ENCODE results near the gene ACACA. TPM values are rescaled to one million over a fixed set of nuclear protein-coding genes. Genes with fewer than 3 reads are reported as not detected.
A peak's percentile ranks its signal among the peaks of the same experiment; 100 is the strongest.

The ACACA gene
- total RNA-seq, 2 experiments from 2014 or later = 52.6 to 59.8 TPM

DNA sequence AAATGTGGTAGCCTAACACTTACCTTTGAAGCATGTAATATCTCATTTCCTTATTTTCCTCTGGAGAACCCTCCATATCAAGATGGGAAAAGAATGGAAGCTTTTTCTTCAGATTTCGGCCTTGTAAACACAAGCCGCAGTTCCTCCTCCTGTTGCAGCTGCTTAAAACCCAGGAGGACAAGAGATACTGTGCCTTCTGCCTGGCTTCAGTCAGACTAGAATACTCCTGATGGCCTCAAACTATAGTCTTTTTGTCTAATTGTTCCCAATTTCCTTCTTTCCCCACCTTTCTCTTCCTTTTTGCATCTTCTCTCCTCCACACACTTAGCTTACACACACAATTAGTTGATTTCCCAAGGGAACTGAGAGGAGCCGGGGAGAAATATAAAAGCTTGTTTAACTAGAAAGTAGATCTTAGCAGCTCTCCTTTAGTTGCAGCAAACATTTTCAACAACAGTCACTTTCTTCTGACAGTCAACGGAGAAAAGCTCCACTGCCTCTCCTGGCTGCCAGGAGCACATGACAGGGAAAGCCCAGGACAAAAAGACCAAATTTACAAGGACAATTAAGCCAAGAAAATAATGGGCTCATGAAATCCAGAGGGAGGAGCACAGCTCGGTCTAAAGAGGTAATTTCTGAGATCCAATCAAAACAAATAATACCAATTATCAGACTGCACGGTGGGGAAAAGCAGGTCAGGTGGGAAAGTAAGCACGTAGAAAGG is 107.2 kb downstream of the ACACA start:
- peaks cover 2% of the 10 kb centered on the region for H3K4me1 Mint-ChIP-seq (ENCODE audit: low read depth)
- CTCF ChIA-PET = interaction anchor here (0.6 kb wide), 1 partner anchor 21 kb away, joined by 3 read pairs; no protein-coding TSS in a partner anchor
- no peaks in the 10 kb centered on the region for H3K27me3 Mint-ChIP-seq (ENCODE audit: low read depth)
- peaks cover 3% of the 10 kb centered on the region for H3K36me3 Mint-ChIP-seq (ENCODE audit: low read depth)
- no peaks in the 10 kb centered on the region for H3K9me3 Mint-ChIP-seq
- H3K4me3 Mint-ChIP-seq = no peak overlapping the region
- intact Hi-C loops (cut with micrococcal nuclease) = no loop called here
- no peak overlapping the region for H3K27ac Mint-ChIP-seq
- DNase-seq = no peak

DNA sequence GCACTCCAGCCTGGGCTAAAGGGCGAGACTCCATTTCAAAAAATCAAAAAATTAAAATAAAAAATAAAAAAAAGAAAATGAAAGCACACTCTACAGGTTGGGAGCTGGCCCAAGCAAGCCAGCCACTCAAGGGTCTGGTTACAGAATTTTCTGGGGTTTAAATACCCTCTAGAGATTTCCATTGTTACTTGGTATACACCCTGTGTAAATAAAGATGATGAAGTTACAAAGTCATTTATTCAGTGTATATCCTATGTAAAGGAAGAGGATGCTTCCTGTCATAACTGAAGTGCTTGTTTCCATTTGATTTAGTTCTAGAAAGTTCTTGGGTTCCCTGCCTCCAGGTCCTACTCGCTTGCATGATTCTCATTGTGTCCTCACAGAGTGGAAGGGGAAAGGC is 110.7 kb downstream of the ACACA start:
- CTCF ChIA-PET = no interaction called here
- peaks cover 2% of the 10 kb centered on the region for H3K4me1 Mint-ChIP-seq (ENCODE audit: low read depth)
- H3K27ac Mint-ChIP-seq = no peak overlapping the region
- intact Hi-C loops (cut with micrococcal nuclease) = no loop called here
- no peaks in the 10 kb centered on the region for H3K36me3 Mint-ChIP-seq (ENCODE audit: low read depth)
- no peak for DNase-seq
- H3K9me3 Mint-ChIP-seq = no peaks in the 10 kb centered on the region
- H3K27me3 Mint-ChIP-seq (ENCODE audit: low read depth) = no peaks in the 10 kb centered on the region
- H3K4me3 Mint-ChIP-seq = no peak overlapping the region

DNA sequence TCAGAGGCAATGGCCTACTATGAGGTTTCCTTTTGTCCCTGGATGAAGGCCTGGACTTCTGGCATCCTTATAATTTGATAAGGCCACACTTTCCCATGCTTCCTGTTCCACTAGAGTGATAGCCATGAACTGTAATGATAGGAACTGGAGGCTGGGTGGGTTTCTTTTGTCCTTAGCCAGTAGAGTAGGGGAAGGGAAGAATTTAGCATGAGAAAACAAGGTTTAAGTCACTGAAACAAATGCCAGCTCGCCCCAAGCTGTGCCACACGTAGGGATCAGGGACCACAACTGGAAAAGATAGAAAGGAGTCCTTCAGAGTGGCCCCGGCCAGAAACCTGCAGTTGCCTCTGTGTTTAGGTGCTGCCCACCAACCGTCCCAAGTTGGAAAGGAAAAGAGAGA is 111.7 kb downstream of the ACACA start:
- CTCF ChIA-PET = no interaction called here
- no peaks in the 10 kb centered on the region for H3K36me3 Mint-ChIP-seq (ENCODE audit: low read depth)
- no peak for DNase-seq
- H3K27ac Mint-ChIP-seq = no peak overlapping the region
- H3K9me3 Mint-ChIP-seq = no peaks in the 10 kb centered on the region
- peaks cover 2% of the 10 kb centered on the region for H3K4me1 Mint-ChIP-seq (ENCODE audit: low read depth)
- H3K27me3 Mint-ChIP-seq (ENCODE audit: low read depth) = no peaks in the 10 kb centered on the region
- intact Hi-C loops (cut with micrococcal nuclease) = no loop called here
- no peak overlapping the region for H3K4me3 Mint-ChIP-seq

DNA sequence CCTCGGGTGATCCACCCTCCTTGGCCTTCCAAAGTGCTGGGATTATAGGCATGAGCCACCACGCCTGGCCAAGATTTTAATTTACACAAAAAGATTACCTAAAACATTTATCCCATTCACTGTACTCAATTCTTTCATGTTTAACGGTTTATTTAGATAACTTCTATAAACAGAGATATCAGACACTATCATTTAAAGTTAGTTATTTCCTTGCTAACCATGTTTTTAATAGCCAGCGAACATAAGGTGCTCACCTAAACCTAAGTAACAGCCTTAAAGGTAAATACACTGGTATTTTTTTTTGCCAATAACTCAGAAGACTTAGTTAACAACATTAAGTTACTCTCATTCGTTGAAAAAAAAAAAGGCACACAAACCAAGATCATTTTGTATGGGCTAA is 112.9 kb downstream of the ACACA start:
- CTCF ChIA-PET = no interaction called here
- H3K9me3 Mint-ChIP-seq = no peaks in the 10 kb centered on the region
- H3K36me3 Mint-ChIP-seq (ENCODE audit: low read depth) = no peaks in the 10 kb centered on the region
- H3K27ac Mint-ChIP-seq = no peak overlapping the region
- peaks cover 2% of the 10 kb centered on the region for H3K4me1 Mint-ChIP-seq (ENCODE audit: low read depth)
- intact Hi-C loops (cut with micrococcal nuclease) = no loop called here
- no peak overlapping the region for H3K4me3 Mint-ChIP-seq
- no peak for DNase-seq
- no peaks in the 10 kb centered on the region for H3K27me3 Mint-ChIP-seq (ENCODE audit: low read depth)

GRCh38 chr17:37292429-37293139 is 114.1 kb downstream of the ACACA start:
- DNase-seq = no peak
- Mint-ChIP-seq H3K4me3 (no peak overlapping the region), H3K27me3 (ENCODE audit: low read depth) (no peaks in the 10 kb centered on the region), H3K4me1 (ENCODE audit: low read depth) (no peaks in the 10 kb centered on the region), H3K27ac (no peak overlapping the region), H3K36me3 (ENCODE audit: low read depth) (no peaks in the 10 kb centered on the region), H3K9me3 (no peaks in the 10 kb centered on the region)
- CTCF ChIA-PET = interaction anchor here (1.6 kb wide), 1 partner anchor 81 kb away, joined by 3 read pairs; no protein-coding TSS in a partner anchor
- intact Hi-C loops (cut with micrococcal nuclease) = no loop called here

GRCh38 chr17:37291351-37291750 is 115.3 kb downstream of the ACACA start:
- H3K4me3 Mint-ChIP-seq = no peak overlapping the region
- CTCF ChIA-PET = interaction anchor here (1.6 kb wide), 1 partner anchor 82 kb away, joined by 3 read pairs; no protein-coding TSS in a partner anchor

DNA sequence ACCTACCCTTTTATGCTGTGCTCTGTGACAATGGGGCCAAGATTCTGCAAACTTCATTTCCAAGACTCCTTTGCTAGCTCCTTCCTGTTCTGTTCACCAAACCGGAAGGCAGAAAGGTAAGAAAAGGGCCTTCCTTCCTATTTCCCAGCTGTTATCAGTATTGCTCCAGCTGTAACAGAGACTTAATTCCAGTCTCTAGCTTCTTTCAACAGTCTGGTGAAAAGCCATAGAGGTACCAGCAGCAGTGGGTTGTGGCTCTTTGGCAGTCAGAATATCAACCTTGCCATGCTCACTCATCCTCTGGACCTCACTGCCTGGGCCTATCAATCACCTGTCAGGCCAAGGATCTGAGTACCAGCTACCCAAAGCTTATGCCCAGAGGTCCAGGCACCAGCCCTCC is 120.2 kb downstream of the ACACA start:
- H3K36me3 Mint-ChIP-seq (ENCODE audit: low read depth) = peaks cover 16% of the 10 kb centered on the region
- DNase-seq = no peak
- H3K4me3 Mint-ChIP-seq = no peak overlapping the region
- H3K4me1 Mint-ChIP-seq (ENCODE audit: low read depth) = no peaks in the 10 kb centered on the region
- intact Hi-C loops (cut with micrococcal nuclease) = no loop called here
- CTCF ChIA-PET = no interaction called here
- no peaks in the 10 kb centered on the region for H3K27me3 Mint-ChIP-seq (ENCODE audit: low read depth)
- H3K27ac Mint-ChIP-seq = no peak overlapping the region
- no peaks in the 10 kb centered on the region for H3K9me3 Mint-ChIP-seq

More at GRCh38 chr17:37291351-37291750, 115.3 kb downstream of the ACACA start:
- Mint-ChIP-seq H3K27ac (no peak overlapping the region), H3K9me3 (no peaks in the 10 kb centered on the region), H3K4me1 (ENCODE audit: low read depth) (no peaks in the 10 kb centered on the region), H3K27me3 (ENCODE audit: low read depth) (no peaks in the 10 kb centered on the region), H3K36me3 (ENCODE audit: low read depth) (no peaks in the 10 kb centered on the region)
- DNase-seq = no peak
- intact Hi-C loops (cut with micrococcal nuclease) = no loop called here

- CTCF ChIA-PET = no interaction called here
- intact Hi-C loops (cut with micrococcal nuclease) = no loop called here
- no peaks in the 10 kb centered on the region for H3K9me3 Mint-ChIP-seq
- H3K36me3 Mint-ChIP-seq (ENCODE audit: low read depth) = peaks cover 21% of the 10 kb centered on the region
- H3K4me1 Mint-ChIP-seq (ENCODE audit: low read depth) = no peaks in the 10 kb centered on the region
- no peaks in the 10 kb centered on the region for H3K27me3 Mint-ChIP-seq (ENCODE audit: low read depth)
- no peak for DNase-seq
- H3K27ac Mint-ChIP-seq = no peak overlapping the region
- no peak overlapping the region for H3K4me3 Mint-ChIP-seq
Measured at GRCh38 chr17:37284191-37284590, 122.4 kb downstream of the ACACA start.

DNA sequence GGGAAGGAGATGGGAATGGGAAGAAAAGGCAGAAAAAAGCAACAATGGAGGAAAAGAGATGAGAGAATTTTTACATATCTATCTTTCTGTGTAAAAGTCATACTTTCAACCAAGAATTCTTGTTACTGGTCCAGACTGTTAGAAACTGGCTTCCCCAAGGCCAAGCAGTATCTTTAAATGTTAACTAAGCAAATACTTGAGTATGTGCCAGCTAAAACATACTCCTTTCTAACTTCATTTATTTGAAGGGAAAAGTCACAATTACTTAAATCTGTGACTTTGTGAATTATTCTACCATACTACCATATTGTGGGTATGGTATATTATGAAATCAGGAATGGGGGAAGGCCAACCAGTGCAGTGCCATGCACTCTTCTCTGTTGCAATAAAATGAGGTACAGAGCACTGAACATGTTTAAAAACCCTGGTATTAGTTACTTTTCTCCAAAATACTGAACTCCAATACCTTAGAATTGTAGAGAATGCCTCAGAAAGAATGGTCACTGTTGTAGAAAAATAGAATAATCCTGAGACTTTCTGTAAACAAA is 123.1 kb downstream of the ACACA start:
- peaks cover 21% of the 10 kb centered on the region for H3K36me3 Mint-ChIP-seq (ENCODE audit: low read depth)
- H3K27me3 Mint-ChIP-seq (ENCODE audit: low read depth) = no peaks in the 10 kb centered on the region
- no peaks in the 10 kb centered on the region for H3K9me3 Mint-ChIP-seq
- H3K4me3 Mint-ChIP-seq = no peak overlapping the region
- intact Hi-C loops (cut with micrococcal nuclease) = no loop called here
- CTCF ChIA-PET = no interaction called here
- no peaks in the 10 kb centered on the region for H3K4me1 Mint-ChIP-seq (ENCODE audit: low read depth)
- no peak for DNase-seq
- no peak overlapping the region for H3K27ac Mint-ChIP-seq

GRCh38 chr17:37280841-37281240 is 125.8 kb downstream of the ACACA start:
- no peaks in the 10 kb centered on the region for H3K9me3 Mint-ChIP-seq
- H3K4me1 Mint-ChIP-seq (ENCODE audit: low read depth) = no peaks in the 10 kb centered on the region
- CTCF ChIA-PET = no interaction called here
- peak overlapping the region; percentile 5 for H3K27ac Mint-ChIP-seq
- intact Hi-C loops (cut with micrococcal nuclease) = no loop called here
- no peak overlapping the region for H3K4me3 Mint-ChIP-seq
- peaks cover 30% of the 10 kb centered on the region for H3K36me3 Mint-ChIP-seq (ENCODE audit: low read depth)
- H3K27me3 Mint-ChIP-seq (ENCODE audit: low read depth) = no peaks in the 10 kb centered on the region
- no peak for DNase-seq

GRCh38 chr17:37278247-37278894 is 128.3 kb downstream of the ACACA start:
- Mint-ChIP-seq H3K27ac (no peak overlapping the region), H3K36me3 (ENCODE audit: low read depth) (peaks cover 41% of the 10 kb centered on the region), H3K4me1 (ENCODE audit: low read depth) (no peaks in the 10 kb centered on the region), H3K9me3 (no peaks in the 10 kb centered on the region), H3K27me3 (ENCODE audit: low read depth) (no peaks in the 10 kb centered on the region), H3K4me3 (no peak overlapping the region)
- CTCF ChIA-PET = no interaction called here
- no peak for DNase-seq
- intact Hi-C loops (cut with micrococcal nuclease) = no loop called here

- Mint-ChIP-seq H3K4me3 (no peak overlapping the region), H3K36me3 (ENCODE audit: low read depth) (peaks cover 28% of the 10 kb centered on the region), H3K27ac (no peak overlapping the region), H3K27me3 (ENCODE audit: low read depth) (no peaks in the 10 kb centered on the region), H3K4me1 (ENCODE audit: low read depth) (no peaks in the 10 kb centered on the region), H3K9me3 (no peaks in the 10 kb centered on the region)
- DNase-seq = no peak
- CTCF ChIA-PET = interaction anchor here (0.6 kb wide), 1 partner anchor 349 kb away, joined by 3 read pairs; no protein-coding TSS in a partner anchor
- intact Hi-C loops (cut with micrococcal nuclease) = no loop called here
Measured at GRCh38 chr17:37276475-37276874, 130.2 kb downstream of the ACACA start.

All from activated naive CD4-positive, alpha-beta T cell treated with anti-CD3 and anti-CD28 coated beads for 36 hours (primary cell).